Caco-2 (cell line): ENCODE results near the gene BABAM2. TPM values are rescaled to one million over a fixed set of nuclear protein-coding genes. Genes with fewer than 3 reads are reported as not detected.

ENCODE experiments used
- BruUV-seq: library from RNA; stranded (reverse); fragments of 400-500 nt; replicated peaks from 2 replicates; lab custom pipeline; 2021; lab: Mats Ljungman, UMichigan
- CTCF ChIA-PET: fragments of 300-600 bp; sonication (Branson Sonifier 250); formaldehyde crosslinking; loops from one replicate; lab custom pipeline; 2022; ENCODE audit warnings: antibody characterized with exemption; lab: Charles Lee
- POLR2A ChIA-PET: fragments of 300-600 bp; sonication (Branson Sonifier 250); formaldehyde crosslinking; loops from one replicate; lab custom pipeline; 2022; ENCODE audit warnings: antibody characterized with exemption; lab: Charles Lee
- DNase-seq, 2 experiments: peaks; one replicate each; pipeline versions ENCODE4 v3.0.0 to v3.0.0-alpha.2; 2020 to 2022
- H3K27me3 ChIP-seq: replicated peaks from 2 replicates; pipeline ENCODE4 v1.6.0; 2011; ENCODE audit warnings: low read length; ENCODE audit not compliant: control insufficient read depth, insufficient read depth
- H3K36me3 ChIP-seq: 2 replicates; pipeline ENCODE4 v1.5.1; 2011; ENCODE audit warnings: low read length; ENCODE audit not compliant: control insufficient read depth, insufficient read depth
- H3K4me1 ChIP-seq: fragments of 250-450 bp; sonication (Bioruptor Pico); 2 replicates; pipeline ENCODE4 v1.5.1; 2020; ENCODE audit warnings: mild to moderate bottlenecking
- H3K4me3 ChIP-seq: 2 replicates; pipeline ENCODE4 v1.5.1; 2011; ENCODE audit warnings: low read depth, mild to moderate bottlenecking, control low read depth, low read length
- H3K9me3 ChIP-seq: fragments of 250-450 bp; sonication (Bioruptor Pico); 2 replicates; pipeline ENCODE4 v1.5.1; 2020; ENCODE audit warnings: mild to moderate bottlenecking, moderate library complexity
- H3K27ac Mint-ChIP-seq: one replicate; pipeline ENCODE4 v1.8.0; 2022; ENCODE audit warnings: mixed read lengths; ENCODE audit not compliant: unreplicated experiment
- H3K27me3 Mint-ChIP-seq: one replicate; pipeline ENCODE4 v1.8.0; 2022; ENCODE audit warnings: mixed read lengths; ENCODE audit not compliant: insufficient read depth, unreplicated experiment
- H3K36me3 Mint-ChIP-seq: one replicate; pipeline ENCODE4 v1.8.0; 2022; ENCODE audit warnings: mild to moderate bottlenecking, mixed read lengths; ENCODE audit not compliant: insufficient read depth, unreplicated experiment
- H3K4me1 Mint-ChIP-seq: one replicate; pipeline ENCODE4 v1.8.0; 2022; ENCODE audit warnings: low read depth, mixed read lengths; ENCODE audit not compliant: unreplicated experiment
- H3K4me3 Mint-ChIP-seq: one replicate; pipeline ENCODE4 v1.8.0; 2022; ENCODE audit warnings: mild to moderate bottlenecking, moderate library complexity, mixed read lengths; ENCODE audit not compliant: unreplicated experiment
- H3K9me3 Mint-ChIP-seq: one replicate; pipeline ENCODE4 v1.8.0; 2022; ENCODE audit warnings: mixed read lengths; ENCODE audit not compliant: unreplicated experiment
- CTCF ChIP-seq, 2 experiments: fragments of 200-600 bp in 1 of 2; IDR thresholded peaks; 1 replicate in 1 of 2; 2 replicates in 1 of 2; pipeline versions ENCODE4 v1.5.1 to v1.8.0; 2011 to 2022; ENCODE audit warnings: antibody characterized with exemption in 1 of 2, control low read depth in 1 of 2, inconsistent platforms in 1 of 2, low read depth in 1 of 2, low read length in 1 of 2, mild to moderate bottlenecking in 1 of 2, moderate library complexity in 1 of 2; ENCODE audit not compliant: insufficient read depth in 1 of 2, severe bottlenecking in 1 of 2, unreplicated experiment in 1 of 2
- intact Hi-C: fragments of 100-400 bp; cut with micrococcal nuclease; formaldehyde crosslinking; loops from one replicate; pipeline ENCODE4 v1.10.0; 2022; ENCODE audit not compliant: unreplicated experiment
- total RNA-seq: library from RNA; stranded (reverse); gene quantifications from 2 replicates; pipeline ENCODE4 v1.2.3, GENCODE V29; 2022

BABAM2 gene
- total RNA-seq, 1 experiment from 2014 or later, result 57.3 TPM

- Mint-ChIP-seq H3K4me3 (no peak overlapping the region), H3K27me3 (no peaks in the 10 kb centered on the region), H3K27ac (no peak overlapping the region), H3K36me3 (no peaks in the 10 kb centered on the region), H3K9me3 (no peaks in the 10 kb centered on the region), H3K4me1 (peaks cover 16% of the 10 kb centered on the region)
- no TSS peak for BruUV-seq
- intact Hi-C loops, result no loop called here
- Histone ChIP-seq H3K27me3 (no peaks in the 10 kb centered on the region), H3K4me1 (0 out of 2 replicates have a peak, but pooled peaks cover 8% of the 10 kb centered on the region), H3K36me3 (no peaks in the 10 kb centered on the region), H3K4me3 (no peak overlapping the region), H3K9me3 (no peaks in the 10 kb centered on the region)
- TF ChIP-seq CTCF (IDR thresholded peaks at IDR 0.05; ENCODE audit: insufficient read depth in 1 of 2, low read depth in 1 of 2, low read length in 1 of 2, severe bottlenecking in 1 of 2, unreplicated experiment in 1 of 2), result no peak
- DNase-seq, result no peak
- ChIA-PET CTCF (no interaction called here), POLR2A (no interaction called here)
These were observed 93.6 kb downstream of the BABAM2 start for GRCh38 chr2:27984153-27984552.

GRCh38 chr2:27988306-27988705 lies 97.8 kb downstream of the BABAM2 start:
- BruUV-seq, result no TSS peak
- no peak for TF ChIP-seq CTCF (IDR thresholded peaks at IDR 0.05; ENCODE audit: insufficient read depth in 1 of 2, low read depth in 1 of 2, low read length in 1 of 2, severe bottlenecking in 1 of 2, unreplicated experiment in 1 of 2)
- H3K9me3 ChIP-seq, result no peaks in the 10 kb centered on the region
- CTCF ChIA-PET, result no interaction called here
- POLR2A ChIA-PET, result no interaction called here
- no peak overlapping the region for H3K4me3 Mint-ChIP-seq
- intact Hi-C loops, result no loop called here
- H3K36me3 ChIP-seq, result no peaks in the 10 kb centered on the region
- peaks cover 25% of the 10 kb centered on the region for H3K4me1 Mint-ChIP-seq
- no peak for DNase-seq
- no peaks in the 10 kb centered on the region for H3K36me3 Mint-ChIP-seq
- no peak overlapping the region for H3K4me3 ChIP-seq
- H3K4me1 ChIP-seq, result peaks cover 41% of the 10 kb centered on the region
- H3K9me3 Mint-ChIP-seq, result no peaks in the 10 kb centered on the region
- no peak overlapping the region for H3K27ac Mint-ChIP-seq
- no peaks in the 10 kb centered on the region for H3K27me3 Mint-ChIP-seq
- no peaks in the 10 kb centered on the region for H3K27me3 ChIP-seq

- ChIA-PET CTCF (no interaction called here), POLR2A (no interaction called here)
- Mint-ChIP-seq H3K9me3 (no peaks in the 10 kb centered on the region), H3K4me1 (peaks cover 25% of the 10 kb centered on the region), H3K27ac (no peak overlapping the region), H3K4me3 (no peak overlapping the region), H3K36me3 (no peaks in the 10 kb centered on the region), H3K27me3 (no peaks in the 10 kb centered on the region)
- no peaks in the 10 kb centered on the region for H3K36me3 ChIP-seq
- TF ChIP-seq CTCF (IDR thresholded peaks at IDR 0.05; ENCODE audit: insufficient read depth in 1 of 2, low read depth in 1 of 2, low read length in 1 of 2, severe bottlenecking in 1 of 2, unreplicated experiment in 1 of 2), result no peak
- H3K27me3 ChIP-seq, result no peaks in the 10 kb centered on the region
- H3K9me3 ChIP-seq, result no peaks in the 10 kb centered on the region
- peaks cover 46% of the 10 kb centered on the region for H3K4me1 ChIP-seq
- no TSS peak for BruUV-seq
- DNase-seq, result no peak
- intact Hi-C loops, result no loop called here
- H3K4me3 ChIP-seq, result no peak overlapping the region
These were observed 98.2 kb downstream of the BABAM2 start for GRCh38 chr2:27988718-27989117.
